Measurements from ENCODE around the gene SERINC4.
"Not testable (repeated sequence)": the region's sequence is repeated elsewhere in the genome, so short reads cannot be mapped to it uniquely, and the experiment has no call there.

DNA sequence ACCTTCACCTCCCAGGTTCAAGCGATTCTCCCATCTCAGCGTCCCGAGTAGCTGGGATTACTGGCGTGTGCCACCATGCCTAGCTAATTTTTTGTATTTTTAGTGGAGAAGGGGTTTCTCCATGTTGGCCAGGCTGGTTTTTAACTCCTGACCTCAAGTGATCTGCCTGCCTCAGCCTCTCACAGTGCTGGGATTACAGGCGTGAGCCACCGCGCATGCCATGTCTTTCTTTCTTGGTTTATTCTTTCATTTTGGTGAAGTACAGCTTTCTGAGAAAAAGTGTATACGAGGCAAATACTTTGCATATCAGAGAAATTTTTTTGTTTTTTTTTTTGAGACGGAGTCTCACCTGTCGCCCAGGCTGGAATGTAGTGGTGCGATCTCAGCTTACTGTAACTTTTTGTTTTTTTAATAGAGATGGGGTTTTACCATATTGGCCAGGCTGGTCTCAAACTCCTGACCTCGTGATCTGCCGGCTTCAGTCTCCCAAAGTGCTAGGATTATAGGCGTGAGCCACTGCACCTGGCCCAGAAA lies 31.6 kb upstream of the SERINC4 start:
- TF ChIP-seq, protein P1, sequence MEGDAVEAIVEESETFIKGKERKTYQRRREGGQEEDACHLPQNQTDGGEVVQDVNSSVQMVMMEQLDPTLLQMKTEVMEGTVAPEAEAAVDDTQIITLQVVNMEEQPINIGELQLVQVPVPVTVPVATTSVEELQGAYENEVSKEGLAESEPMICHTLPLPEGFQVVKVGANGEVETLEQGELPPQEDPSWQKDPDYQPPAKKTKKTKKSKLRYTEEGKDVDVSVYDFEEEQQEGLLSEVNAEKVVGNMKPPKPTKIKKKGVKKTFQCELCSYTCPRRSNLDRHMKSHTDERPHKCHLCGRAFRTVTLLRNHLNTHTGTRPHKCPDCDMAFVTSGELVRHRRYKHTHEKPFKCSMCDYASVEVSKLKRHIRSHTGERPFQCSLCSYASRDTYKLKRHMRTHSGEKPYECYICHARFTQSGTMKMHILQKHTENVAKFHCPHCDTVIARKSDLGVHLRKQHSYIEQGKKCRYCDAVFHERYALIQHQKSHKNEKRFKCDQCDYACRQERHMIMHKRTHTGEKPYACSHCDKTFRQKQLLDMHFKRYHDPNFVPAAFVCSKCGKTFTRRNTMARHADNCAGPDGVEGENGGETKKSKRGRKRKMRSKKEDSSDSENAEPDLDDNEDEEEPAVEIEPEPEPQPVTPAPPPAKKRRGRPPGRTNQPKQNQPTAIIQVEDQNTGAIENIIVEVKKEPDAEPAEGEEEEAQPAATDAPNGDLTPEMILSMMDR (IDR thresholded peaks at IDR 0.05) = not testable (repeated sequence)
- not testable (repeated sequence) for TF ChIP-seq ZFX (IDR thresholded peaks at IDR 0.05; ENCODE audit: borderline replicate concordance)

Measured in 22Rv1 (cell line).